HG03064 (cell line): ENCODE measurements around the gene LMNB1.
A peak's percentile ranks its signal among the peaks of the same experiment; 100 is the strongest.
"Not testable (repeated sequence)": the region's sequence is repeated elsewhere in the genome, so short reads cannot be mapped to it uniquely, and the experiment has no call there.

Source experiments
- ATAC-seq: cut with Tn5 transposase; IDR thresholded peaks from one replicate; pipeline ENCODE4 v1.9.1; 2021; ENCODE audit warnings: low read depth; ENCODE audit not compliant: unreplicated experiment

Gene LMNB1

GRCh38 chr5:126776499-126777256, at the start of gene LMNB1:
LMNB1 (plus strand) TSS chr5:126777136; CDS start chr5:126777509, 373 bp downstream.
- peak; percentile 63 for ATAC-seq

GRCh38 chr5:126732716-126733115, 44.2 kb upstream of the LMNB1 start:
- ATAC-seq = no peak

DNA sequence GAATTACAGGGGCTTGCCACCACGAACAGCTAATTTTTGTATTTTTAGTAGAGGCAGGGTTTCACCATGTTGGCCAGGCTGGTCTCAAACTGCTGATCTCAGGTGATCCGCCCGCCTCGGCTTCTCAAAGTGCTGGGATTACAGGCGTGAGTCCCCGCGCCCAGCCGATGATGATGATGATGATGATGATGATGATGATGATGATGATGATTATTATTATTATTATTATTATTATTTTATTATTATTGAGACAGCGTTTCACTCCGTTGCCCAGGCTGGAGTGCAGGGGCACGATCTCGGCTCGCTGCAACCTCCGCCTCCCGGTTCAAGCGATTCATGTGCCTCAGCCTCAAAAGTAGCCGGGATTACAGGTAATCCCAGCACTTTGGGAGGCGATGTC, 42.4 kb upstream of the LMNB1 start:
- ATAC-seq = not testable (repeated sequence)

DNA sequence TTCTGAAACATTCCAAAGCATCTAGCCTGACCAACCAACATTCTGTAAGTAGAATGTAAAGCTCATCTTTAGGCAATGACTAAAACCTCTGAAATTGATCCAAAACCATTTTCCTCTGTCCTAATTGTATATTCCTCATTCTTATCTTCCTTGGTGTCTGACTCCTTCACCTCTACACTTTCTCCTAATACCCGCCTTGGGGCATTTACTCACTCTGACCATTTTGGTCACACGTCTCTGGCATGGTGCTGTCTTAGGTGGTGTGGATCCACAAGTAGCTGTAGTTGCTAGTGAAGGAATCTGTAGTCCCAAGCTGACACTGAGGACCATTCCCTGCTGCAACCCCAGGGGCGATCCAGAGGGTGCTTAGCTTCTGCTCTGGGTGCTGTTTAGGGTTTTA, 40.8 kb upstream of the LMNB1 start:
- no peak for ATAC-seq

DNA sequence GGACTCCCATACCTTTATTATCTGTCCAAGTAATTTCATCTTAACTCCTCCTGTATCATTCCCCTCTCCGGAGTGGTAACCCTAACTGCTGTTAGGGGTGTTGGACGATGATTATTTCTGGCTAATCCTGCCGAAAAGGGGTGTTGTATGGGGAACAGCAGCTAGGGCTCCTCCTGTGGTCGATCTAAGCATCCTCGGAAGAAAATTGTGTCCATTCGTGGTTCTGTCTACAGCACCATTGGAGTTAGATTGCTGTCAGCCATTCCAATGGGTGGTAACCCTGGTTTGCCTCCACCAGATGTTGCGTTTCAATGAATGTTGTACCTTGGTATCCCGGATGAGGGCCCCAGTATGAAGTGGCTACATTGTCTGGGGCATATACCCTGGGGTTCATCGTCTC, 35.6 kb upstream of the LMNB1 start:
- ATAC-seq = no peak

DNA sequence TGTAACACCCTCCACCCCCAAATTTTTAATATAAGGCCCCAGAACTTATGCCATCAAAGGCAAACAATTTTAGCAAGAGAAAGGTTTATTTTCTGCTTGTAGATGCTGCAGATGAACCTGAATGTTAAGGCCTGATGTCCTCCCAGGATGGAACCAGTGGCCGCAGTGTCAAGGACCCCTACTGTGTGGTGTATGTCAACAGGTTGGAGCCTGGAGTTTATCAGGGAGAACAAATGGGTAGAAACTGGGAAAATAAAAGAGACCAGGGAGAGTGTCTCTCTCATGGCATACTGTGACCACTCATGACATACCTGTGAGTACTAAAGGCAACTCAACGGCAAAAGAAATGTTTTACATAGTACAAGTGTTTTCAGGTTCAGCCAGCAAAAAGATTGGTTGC, 34.5 kb upstream of the LMNB1 start:
- ATAC-seq = no peak

- ATAC-seq = no peak
Observed at GRCh38 chr5:126744836-126745235, 32.1 kb upstream of the LMNB1 start.

DNA sequence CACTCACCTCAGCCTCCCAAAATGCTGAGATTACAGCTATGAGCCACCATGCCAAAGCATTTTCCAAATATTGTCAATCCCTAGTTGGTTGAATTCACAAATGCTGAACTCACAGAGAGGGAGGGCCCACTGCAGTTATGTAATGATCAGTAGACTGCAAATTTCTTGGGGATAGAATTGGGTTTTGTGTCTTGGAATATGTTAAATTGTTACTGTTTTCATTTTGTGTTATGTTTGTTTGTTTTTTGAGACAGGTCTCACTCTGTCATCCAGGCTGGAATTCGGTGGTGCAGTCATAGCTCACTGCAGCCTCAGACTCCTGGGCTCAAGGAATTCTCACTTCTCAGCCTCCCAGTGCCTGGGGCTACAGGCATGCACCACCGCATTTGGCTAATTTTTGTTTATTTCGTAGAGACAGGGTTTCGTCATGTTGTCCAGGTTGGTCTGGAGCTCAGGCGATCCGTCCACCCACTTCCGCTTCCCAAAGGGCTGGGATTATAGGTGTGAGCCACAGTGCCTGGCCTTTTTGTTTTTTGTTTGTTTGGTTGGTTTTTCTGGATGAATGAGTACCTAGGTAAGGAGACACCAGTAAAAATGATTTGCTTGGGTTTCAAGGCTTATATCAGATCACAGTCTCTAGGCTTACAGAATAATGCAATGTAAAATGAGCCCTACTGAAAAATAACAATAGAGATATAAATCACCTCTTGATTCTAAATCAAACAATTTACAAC, 31.5 kb upstream of the LMNB1 start:
- no peak for ATAC-seq

DNA sequence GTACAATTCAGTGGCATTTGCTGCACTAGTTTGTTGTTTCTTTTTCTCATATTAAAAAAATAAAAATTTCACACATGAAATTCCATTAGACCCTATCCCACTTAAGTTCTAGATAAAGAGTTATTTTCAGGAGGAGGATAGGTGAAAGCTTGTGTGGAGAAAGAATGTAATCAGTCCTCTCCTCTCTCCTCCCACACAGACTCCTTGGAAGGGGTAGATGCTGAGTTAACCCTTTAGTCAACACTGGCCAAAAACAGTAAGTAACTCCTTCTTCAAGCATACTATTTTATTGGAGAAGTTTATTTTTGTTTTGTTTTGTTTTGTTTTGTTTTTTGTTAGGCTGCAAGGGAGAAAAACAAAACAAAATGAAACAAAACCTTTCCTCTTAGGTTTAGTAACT, 30.6 kb upstream of the LMNB1 start:
- ATAC-seq = no peak

GRCh38 chr5:126752081-126752785, 24.7 kb upstream of the LMNB1 start:
- ATAC-seq = no peak

DNA sequence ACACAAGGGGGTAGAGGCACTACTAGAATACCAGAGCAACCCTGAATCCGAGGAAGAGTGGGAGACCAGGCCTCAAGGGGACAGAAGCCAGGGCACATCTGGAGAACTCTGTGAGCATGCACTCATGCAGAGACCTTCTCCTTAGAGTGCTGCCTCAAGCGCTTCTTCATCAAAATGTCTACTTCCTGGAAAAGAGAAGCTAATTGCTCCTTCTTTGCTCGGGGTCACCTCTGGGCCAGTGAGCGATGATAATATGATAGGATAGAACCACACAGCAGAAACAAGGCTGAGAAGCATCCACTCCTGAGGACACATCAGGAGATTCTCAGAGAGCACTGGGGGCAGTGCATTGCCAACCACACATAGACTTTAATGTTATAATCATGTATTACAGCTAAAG, 23.7 kb upstream of the LMNB1 start:
- ATAC-seq = no peak

- no peak for ATAC-seq
Observed at GRCh38 chr5:126754609-126755008, 22.3 kb upstream of the LMNB1 start.

DNA sequence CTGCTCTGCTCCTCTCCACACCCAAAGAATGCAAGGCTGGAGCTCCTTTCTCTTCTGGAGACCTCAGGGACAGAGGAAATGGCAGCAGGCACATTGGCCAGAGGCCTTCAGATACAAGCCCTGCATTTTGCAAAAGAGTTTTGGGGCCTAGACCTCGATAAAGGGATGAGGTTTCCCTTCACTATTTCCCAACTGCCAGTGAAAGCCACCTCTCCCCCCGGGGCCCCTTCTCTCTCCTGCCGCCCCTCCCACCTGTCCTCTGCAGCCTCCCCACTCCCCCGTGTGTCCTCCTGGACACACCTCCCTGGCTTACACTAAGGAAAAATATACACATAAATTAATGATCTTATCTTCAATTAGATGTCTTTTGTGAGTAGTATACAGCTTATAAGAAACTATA, 21.3 kb upstream of the LMNB1 start:
- ATAC-seq = no peak

DNA sequence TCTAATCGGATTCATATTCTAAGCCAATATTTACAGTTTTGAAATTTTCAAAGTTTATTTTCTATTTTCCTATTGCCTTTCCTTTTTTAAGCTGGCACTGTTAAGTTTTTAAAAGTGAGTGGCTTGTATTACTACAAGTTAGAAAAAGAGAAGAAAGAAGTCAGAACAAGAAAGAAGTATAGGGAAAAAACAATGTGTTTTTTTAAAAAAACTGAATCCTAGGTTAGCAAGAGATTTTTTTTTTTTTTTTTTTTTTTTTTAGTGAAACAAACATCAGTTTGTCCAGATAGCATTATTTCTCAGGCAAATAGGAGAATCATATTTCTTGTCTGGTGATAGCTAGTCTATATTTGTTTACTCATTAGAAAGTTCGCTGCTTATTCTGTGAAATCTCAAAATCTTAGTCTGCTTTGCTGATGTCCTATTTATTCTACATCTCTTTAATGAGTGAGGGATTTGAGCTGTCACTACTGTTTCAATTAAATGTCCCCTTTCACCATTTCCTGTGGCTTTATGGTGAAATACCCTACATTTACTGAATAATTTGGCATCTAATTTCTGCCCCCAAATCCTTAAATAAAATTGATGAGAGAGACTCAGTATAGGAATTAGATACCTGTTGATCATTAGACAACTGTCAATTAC, 19.1 kb upstream of the LMNB1 start:
- ATAC-seq = no peak

- no peak for ATAC-seq
Observed at GRCh38 chr5:126763371-126763770, 13.6 kb upstream of the LMNB1 start.

DNA sequence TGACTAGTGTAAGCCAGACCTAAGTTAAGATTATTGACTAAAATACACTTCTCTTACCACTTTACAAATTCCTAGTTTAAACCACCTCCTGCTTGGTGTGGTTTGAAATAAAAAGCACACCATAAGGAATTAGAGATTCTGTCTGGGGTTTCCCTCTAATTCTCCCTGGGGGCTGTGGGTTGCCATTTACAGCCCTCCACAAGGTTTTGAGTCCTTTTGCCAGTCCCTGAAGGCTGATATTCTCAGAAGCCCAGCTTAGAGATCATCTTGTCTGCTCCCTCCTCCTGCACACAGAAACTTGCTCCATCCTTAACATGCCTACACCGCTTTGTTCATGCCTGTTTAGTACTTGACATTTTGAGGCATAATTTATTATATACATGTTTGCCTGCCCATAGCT, 7.2 kb upstream of the LMNB1 start:
- no peak for ATAC-seq

DNA sequence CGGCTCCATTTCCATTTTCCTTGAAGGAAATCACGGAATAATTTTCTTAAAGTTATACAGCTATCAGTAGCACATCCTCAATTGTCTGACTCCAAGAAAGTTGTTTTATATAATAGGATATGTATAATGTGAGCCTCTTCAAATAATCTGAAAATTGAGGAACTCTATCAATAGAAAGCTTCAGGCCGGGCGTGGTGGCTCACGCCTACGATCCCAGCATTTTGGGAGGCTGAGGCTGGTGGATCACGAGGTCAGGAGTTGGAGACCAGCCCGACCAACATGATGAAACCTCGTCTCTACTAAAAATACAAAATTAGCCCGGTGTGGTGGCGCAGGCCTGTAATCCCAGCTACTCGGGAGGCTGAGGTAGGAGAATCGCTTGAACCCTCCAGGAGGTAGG, 3.4 kb upstream of the LMNB1 start:
- not testable (repeated sequence) for ATAC-seq

GRCh38 chr5:126774595-126774994, 2.3 kb upstream of the LMNB1 start:
- not testable (repeated sequence) for ATAC-seq

GRCh38 chr5:126777257-126777974, 480 bp downstream of the LMNB1 start:
- peak; percentile 20 for ATAC-seq

GRCh38 chr5:126777975-126778674, 1.2 kb downstream of the LMNB1 start:
- ATAC-seq = peak; percentile 60
